ENCODE data around the gene CBFA2T3.

Gene CBFA2T3

GRCh38 chr16:88969361-88969831 is 7.6 kb downstream of the CBFA2T3 start:
- no peaks in the 10 kb centered on the region for H3K9me3 ChIP-seq (ENCODE audit: control insufficient read depth, insufficient read depth, low read length)
- H3K36me3 ChIP-seq (ENCODE audit: insufficient read depth, low read length), result no peaks in the 10 kb centered on the region
- no peak overlapping the region for H3K9ac ChIP-seq (ENCODE audit: low read depth, low read length)
- H3K4me1 ChIP-seq (ENCODE audit: insufficient read depth, low read length), result no peaks in the 10 kb centered on the region; the same call in 1 of the 2 replicates

GRCh38 chr16:88968589-88969280 is 8.3 kb downstream of the CBFA2T3 start:
- no peak overlapping the region for H3K9ac ChIP-seq (ENCODE audit: low read depth, low read length)

GRCh38 chr16:88967830-88968588 is 9.0 kb downstream of the CBFA2T3 start:
- no peaks in the 10 kb centered on the region for H3K36me3 ChIP-seq (ENCODE audit: insufficient read depth, low read length)
- no peaks in the 10 kb centered on the region for H3K9me3 ChIP-seq (ENCODE audit: control insufficient read depth, insufficient read depth, low read length)
- no peaks in the 10 kb centered on the region; the same call in 1 of the 2 replicates for H3K4me1 ChIP-seq (ENCODE audit: insufficient read depth, low read length)
- H3K9ac ChIP-seq (ENCODE audit: low read depth, low read length), result no peak overlapping the region

More at GRCh38 chr16:88968589-88969280, 8.3 kb downstream of the CBFA2T3 start:
- no peaks in the 10 kb centered on the region for H3K36me3 ChIP-seq (ENCODE audit: insufficient read depth, low read length)
- no peaks in the 10 kb centered on the region for H3K9me3 ChIP-seq (ENCODE audit: control insufficient read depth, insufficient read depth, low read length)
- no peaks in the 10 kb centered on the region; the same call in 1 of the 2 replicates for H3K4me1 ChIP-seq (ENCODE audit: insufficient read depth, low read length)

- H3K4me1 ChIP-seq (ENCODE audit: insufficient read depth, low read length), result no peaks in the 10 kb centered on the region
- H3K9me3 ChIP-seq (ENCODE audit: control insufficient read depth, insufficient read depth, low read length), result no peaks in the 10 kb centered on the region
- no peak overlapping the region for H3K9ac ChIP-seq (ENCODE audit: low read depth, low read length)
- H3K36me3 ChIP-seq (ENCODE audit: insufficient read depth, low read length), result no peaks in the 10 kb centered on the region
Measured at GRCh38 chr16:88966986-88967829, 9.8 kb downstream of the CBFA2T3 start.

- no peaks in the 10 kb centered on the region for H3K36me3 ChIP-seq (ENCODE audit: insufficient read depth, low read length)
- H3K4me1 ChIP-seq (ENCODE audit: insufficient read depth, low read length), result no peaks in the 10 kb centered on the region
- H3K9me3 ChIP-seq (ENCODE audit: control insufficient read depth, insufficient read depth, low read length), result no peaks in the 10 kb centered on the region
- H3K9ac ChIP-seq (ENCODE audit: low read depth, low read length), result no peak overlapping the region
Measured at GRCh38 chr16:88965826-88966480, 11.1 kb downstream of the CBFA2T3 start.

- Histone ChIP-seq H3K9ac (ENCODE audit: low read depth, low read length) (no peak overlapping the region), H3K9me3 (ENCODE audit: control insufficient read depth, insufficient read depth, low read length) (no peaks in the 10 kb centered on the region), H3K36me3 (ENCODE audit: insufficient read depth, low read length) (no peaks in the 10 kb centered on the region), H3K4me1 (ENCODE audit: insufficient read depth, low read length) (no peaks in the 10 kb centered on the region)
Measured at GRCh38 chr16:88965411-88965810, 11.6 kb downstream of the CBFA2T3 start.

- Histone ChIP-seq H3K9ac (ENCODE audit: low read depth, low read length) (no peak overlapping the region), H3K4me1 (ENCODE audit: insufficient read depth, low read length) (no peaks in the 10 kb centered on the region), H3K9me3 (ENCODE audit: control insufficient read depth, insufficient read depth, low read length) (no peaks in the 10 kb centered on the region), H3K36me3 (ENCODE audit: insufficient read depth, low read length) (no peaks in the 10 kb centered on the region)
Measured at GRCh38 chr16:88964636-88965035, 12.4 kb downstream of the CBFA2T3 start.

- Histone ChIP-seq H3K4me1 (ENCODE audit: insufficient read depth, low read length) (no peaks in the 10 kb centered on the region), H3K36me3 (ENCODE audit: insufficient read depth, low read length) (no peaks in the 10 kb centered on the region)
Measured at GRCh38 chr16:88963583-88963982, 13.4 kb downstream of the CBFA2T3 start.

GRCh38 chr16:88962478-88963152 is 14.4 kb downstream of the CBFA2T3 start:
- Histone ChIP-seq H3K9ac (ENCODE audit: low read depth, low read length) (no peak overlapping the region), H3K36me3 (ENCODE audit: insufficient read depth, low read length) (no peaks in the 10 kb centered on the region), H3K9me3 (ENCODE audit: control insufficient read depth, insufficient read depth, low read length) (no peaks in the 10 kb centered on the region), H3K4me1 (ENCODE audit: insufficient read depth, low read length) (no peaks in the 10 kb centered on the region)

More at GRCh38 chr16:88963583-88963982, 13.4 kb downstream of the CBFA2T3 start:
- Histone ChIP-seq H3K9ac (ENCODE audit: low read depth, low read length) (no peak overlapping the region), H3K9me3 (ENCODE audit: control insufficient read depth, insufficient read depth, low read length) (no peaks in the 10 kb centered on the region)

GRCh38 chr16:88961011-88961410 is 16.0 kb downstream of the CBFA2T3 start:
- H3K9ac ChIP-seq (ENCODE audit: low read depth, low read length), result no peak overlapping the region
- no peaks in the 10 kb centered on the region for H3K9me3 ChIP-seq (ENCODE audit: control insufficient read depth, insufficient read depth, low read length)
- no peaks in the 10 kb centered on the region for H3K36me3 ChIP-seq (ENCODE audit: insufficient read depth, low read length)
- H3K4me1 ChIP-seq (ENCODE audit: insufficient read depth, low read length), result no peaks in the 10 kb centered on the region

- Histone ChIP-seq H3K9me3 (ENCODE audit: control insufficient read depth, insufficient read depth, low read length) (no peaks in the 10 kb centered on the region), H3K4me1 (ENCODE audit: insufficient read depth, low read length) (no peaks in the 10 kb centered on the region), H3K36me3 (ENCODE audit: insufficient read depth, low read length) (no peaks in the 10 kb centered on the region), H3K9ac (ENCODE audit: low read depth, low read length) (no peak overlapping the region)
Measured at GRCh38 chr16:88960516-88960915, 16.5 kb downstream of the CBFA2T3 start.

GRCh38 chr16:88959022-88959421 is 18.0 kb downstream of the CBFA2T3 start:
- Histone ChIP-seq H3K36me3 (ENCODE audit: insufficient read depth, low read length) (no peaks in the 10 kb centered on the region), H3K4me1 (ENCODE audit: insufficient read depth, low read length) (no peaks in the 10 kb centered on the region), H3K9me3 (ENCODE audit: control insufficient read depth, insufficient read depth, low read length) (no peaks in the 10 kb centered on the region), H3K9ac (ENCODE audit: low read depth, low read length) (no peak overlapping the region)

GRCh38 chr16:88957887-88958577 is 19.0 kb downstream of the CBFA2T3 start:
- Histone ChIP-seq H3K4me1 (ENCODE audit: insufficient read depth, low read length) (no peaks in the 10 kb centered on the region), H3K9ac (ENCODE audit: low read depth, low read length) (no peak overlapping the region), H3K9me3 (ENCODE audit: control insufficient read depth, insufficient read depth, low read length) (no peaks in the 10 kb centered on the region)

More at GRCh38 chr16:88957887-88958577, 19.0 kb downstream of the CBFA2T3 start:
- no peaks in the 10 kb centered on the region for H3K36me3 ChIP-seq (ENCODE audit: insufficient read depth, low read length)
